Measurements from ENCODE around the gene ANXA8. TPM values are rescaled to one million over a fixed set of nuclear protein-coding genes. Genes with fewer than 3 reads are reported as not detected.
A peak's percentile ranks its signal among the peaks of the same experiment; 100 is the strongest.

Gene ANXA8
- total RNA-seq, 1 experiment from 2014 or later: 1.1 TPM

DNA sequence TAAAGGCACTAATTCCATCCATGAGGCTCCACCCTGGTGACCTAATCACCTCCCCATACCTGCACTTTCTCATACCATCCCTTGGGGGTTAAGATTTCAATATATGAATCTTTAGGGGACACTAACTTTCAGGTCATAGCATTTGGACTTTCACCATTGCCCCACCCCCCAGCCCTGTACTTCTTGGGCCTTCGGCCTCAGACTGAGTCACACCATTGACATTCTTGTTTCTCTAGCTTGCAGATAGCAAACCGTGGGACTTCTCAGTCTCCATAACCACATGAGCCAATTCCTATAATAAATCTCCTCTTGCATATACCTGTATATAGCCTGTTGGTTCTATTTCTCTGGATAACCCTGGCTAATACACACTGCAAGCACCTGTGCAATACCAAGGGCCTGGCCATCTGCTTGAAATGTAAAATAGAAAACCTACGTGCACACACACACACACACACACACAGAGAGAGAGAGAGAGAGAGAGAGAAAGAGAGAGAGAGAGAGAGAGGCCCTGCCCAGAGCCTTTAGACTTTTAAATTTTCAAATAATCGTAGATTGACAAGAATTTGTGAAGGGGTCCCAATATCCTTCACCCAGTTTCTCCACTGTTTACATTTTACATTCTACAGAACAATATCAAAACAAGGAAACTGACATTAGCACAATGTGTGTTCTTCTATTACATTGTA lies 25.3 kb downstream of the ANXA8 start:
- ATAC-seq (no peak), DNase-seq (peak; percentile 67)
- TF ChIP-seq EZH2phosphoT487 (IDR thresholded peaks at IDR 0.05; ENCODE audit: borderline replicate concordance, low read length): no peak
- CTCF ChIA-PET: interaction anchor here (0.6 kb wide), 1 partner anchor 99 kb away, joined by 3 read pairs; no protein-coding TSS in a partner anchor
- no peaks in the 10 kb centered on the region for H3K9me3 ChIP-seq (ENCODE audit: low read length)
- no peaks in the 10 kb centered on the region for H4K20me1 ChIP-seq (ENCODE audit: low read length)
- no peak overlapping the region for H3K4me2 ChIP-seq (ENCODE audit: low read length)
- H3K4me1 ChIP-seq (ENCODE audit: insufficient read depth, low read length): peaks cover 9% of the 10 kb centered on the region
- H3K36me3 ChIP-seq (ENCODE audit: low read depth, low read length): no peaks in the 10 kb centered on the region
- H3F3A ChIP-seq (ENCODE audit: low read length, unreplicated experiment): no peaks in the 10 kb centered on the region
- no peak overlapping the region for H3K27ac ChIP-seq (ENCODE audit: low read length)
- H3K27me3 ChIP-seq (ENCODE audit: low read length): no peaks in the 10 kb centered on the region
- no peak overlapping the region for H3K4me3 ChIP-seq (ENCODE audit: low read length)
- BruUV-seq (replicated peaks): no TSS peak
- H3K9me2 ChIP-seq (replicated peaks; ENCODE audit: low read length): no peaks in the 10 kb centered on the region
- POLR2A ChIA-PET (ENCODE audit: unreplicated experiment): no interaction called here
- H3K9ac ChIP-seq (ENCODE audit: low read length): no peak overlapping the region
- no peaks in the 10 kb centered on the region for H3K79me2 ChIP-seq (ENCODE audit: low read length)
- intact Hi-C loops (cut with micrococcal nuclease): no loop called here
- H2AFZ ChIP-seq (ENCODE audit: low read length): 0 out of 2 replicates have a peak overlapping the region, but pooled peaks have one; percentile 22

GRCh38 chr10:47457826-47458225 lies 26.1 kb downstream of the ANXA8 start:
- Histone ChIP-seq H2AFZ (ENCODE audit: low read length) (no peak overlapping the region), H3F3A (ENCODE audit: low read length, unreplicated experiment) (no peaks in the 10 kb centered on the region), H3K9me3 (ENCODE audit: low read length) (no peaks in the 10 kb centered on the region), H3K36me3 (ENCODE audit: low read depth, low read length) (no peaks in the 10 kb centered on the region), H3K9ac (ENCODE audit: low read length) (no peak overlapping the region), H4K20me1 (ENCODE audit: low read length) (no peaks in the 10 kb centered on the region), H3K4me3 (ENCODE audit: low read length) (no peak overlapping the region), H3K9me2 (replicated peaks; ENCODE audit: low read length) (no peaks in the 10 kb centered on the region), H3K27me3 (ENCODE audit: low read length) (no peaks in the 10 kb centered on the region), H3K4me1 (ENCODE audit: insufficient read depth, low read length) (peaks cover 9% of the 10 kb centered on the region), H3K27ac (ENCODE audit: low read length) (no peak overlapping the region), H3K4me2 (ENCODE audit: low read length) (no peak overlapping the region), H3K79me2 (ENCODE audit: low read length) (no peaks in the 10 kb centered on the region)
- DNase-seq: no peak
- no TSS peak for BruUV-seq (replicated peaks)
- no peak for ATAC-seq
- intact Hi-C loops (cut with micrococcal nuclease): no loop called here
- ChIA-PET CTCF (interaction anchor here (0.6 kb wide), 1 partner anchor 100 kb away, joined by 3 read pairs; no protein-coding TSS in a partner anchor), POLR2A (ENCODE audit: unreplicated experiment) (no interaction called here)
- TF ChIP-seq, protein P1, sequence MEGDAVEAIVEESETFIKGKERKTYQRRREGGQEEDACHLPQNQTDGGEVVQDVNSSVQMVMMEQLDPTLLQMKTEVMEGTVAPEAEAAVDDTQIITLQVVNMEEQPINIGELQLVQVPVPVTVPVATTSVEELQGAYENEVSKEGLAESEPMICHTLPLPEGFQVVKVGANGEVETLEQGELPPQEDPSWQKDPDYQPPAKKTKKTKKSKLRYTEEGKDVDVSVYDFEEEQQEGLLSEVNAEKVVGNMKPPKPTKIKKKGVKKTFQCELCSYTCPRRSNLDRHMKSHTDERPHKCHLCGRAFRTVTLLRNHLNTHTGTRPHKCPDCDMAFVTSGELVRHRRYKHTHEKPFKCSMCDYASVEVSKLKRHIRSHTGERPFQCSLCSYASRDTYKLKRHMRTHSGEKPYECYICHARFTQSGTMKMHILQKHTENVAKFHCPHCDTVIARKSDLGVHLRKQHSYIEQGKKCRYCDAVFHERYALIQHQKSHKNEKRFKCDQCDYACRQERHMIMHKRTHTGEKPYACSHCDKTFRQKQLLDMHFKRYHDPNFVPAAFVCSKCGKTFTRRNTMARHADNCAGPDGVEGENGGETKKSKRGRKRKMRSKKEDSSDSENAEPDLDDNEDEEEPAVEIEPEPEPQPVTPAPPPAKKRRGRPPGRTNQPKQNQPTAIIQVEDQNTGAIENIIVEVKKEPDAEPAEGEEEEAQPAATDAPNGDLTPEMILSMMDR (conservative IDR thresholded peaks at IDR 0.05; ENCODE audit: low read depth, low read length): no peak
- TF ChIP-seq EZH2phosphoT487 (IDR thresholded peaks at IDR 0.05; ENCODE audit: borderline replicate concordance, low read length) (no peak), EZH2 (IDR thresholded peaks at IDR 0.05; ENCODE audit: low read length, unreplicated experiment) (no peak)

GRCh38 chr10:47457528-47457820 lies 26.4 kb downstream of the ANXA8 start:
- CTCF ChIA-PET: no interaction called here
- no peak overlapping the region for H3K9ac ChIP-seq (ENCODE audit: low read length)
- no peaks in the 10 kb centered on the region for H3F3A ChIP-seq (ENCODE audit: low read length, unreplicated experiment)
- H4K20me1 ChIP-seq (ENCODE audit: low read length): no peaks in the 10 kb centered on the region
- H3K9me2 ChIP-seq (replicated peaks; ENCODE audit: low read length): no peaks in the 10 kb centered on the region
- H3K27me3 ChIP-seq (ENCODE audit: low read length): no peaks in the 10 kb centered on the region
- no peak overlapping the region for H3K27ac ChIP-seq (ENCODE audit: low read length)
- peaks cover 9% of the 10 kb centered on the region for H3K4me1 ChIP-seq (ENCODE audit: insufficient read depth, low read length)
- no TSS peak for BruUV-seq (replicated peaks)
- TF ChIP-seq EZH2phosphoT487 (IDR thresholded peaks at IDR 0.05; ENCODE audit: borderline replicate concordance, low read length) (no peak), EZH2 (IDR thresholded peaks at IDR 0.05; ENCODE audit: low read length, unreplicated experiment) (no peak)
- TF ChIP-seq, protein P1 (conservative IDR thresholded peaks at IDR 0.05; ENCODE audit: low read depth, low read length): no peak
- no peak for DNase-seq
- POLR2A ChIA-PET (ENCODE audit: unreplicated experiment): no interaction called here
- H2AFZ ChIP-seq (ENCODE audit: low read length): no peak overlapping the region
- H3K4me3 ChIP-seq (ENCODE audit: low read length): no peak overlapping the region
- H3K79me2 ChIP-seq (ENCODE audit: low read length): no peaks in the 10 kb centered on the region
- no peaks in the 10 kb centered on the region for H3K9me3 ChIP-seq (ENCODE audit: low read length)
- H3K4me2 ChIP-seq (ENCODE audit: low read length): no peak overlapping the region
- intact Hi-C loops (cut with micrococcal nuclease): no loop called here
- H3K36me3 ChIP-seq (ENCODE audit: low read depth, low read length): no peaks in the 10 kb centered on the region
- ATAC-seq: no peak
